Brain microvascular endothelial cell (primary cell): ENCODE data around the gene CD58.

Source experiments
- DNase-seq: peaks from one replicate; pipeline ENCODE4 v3.0.0-alpha.2; 2020
- H3K27ac ChIP-seq: fragments of 250-450 bp; sonication (Bioruptor Pico); 2 replicates; pipeline ENCODE4 v1.5.1; 2020; ENCODE audit warnings: mild to moderate bottlenecking, moderate library complexity
- H3K27me3 ChIP-seq: fragments of 250-450 bp; sonication (Bioruptor Pico); replicated peaks from 2 replicates; pipeline ENCODE4 v1.5.1; 2020; ENCODE audit warnings: mild to moderate bottlenecking
- H3K36me3 ChIP-seq: fragments of 250-450 bp; sonication (Bioruptor Pico); replicated peaks from 2 replicates; pipeline ENCODE4 v1.5.1; 2020; ENCODE audit warnings: mild to moderate bottlenecking
- H3K4me3 ChIP-seq: 2 replicates; pipeline ENCODE4 v1.5.1; 2011; ENCODE audit warnings: low read depth, mild to moderate bottlenecking, control low read depth, low read length, moderate library complexity
- CTCF ChIP-seq: IDR thresholded peaks from 2 replicates; pipeline ENCODE4 v1.5.1; 2011; ENCODE audit warnings: low read depth, mild to moderate bottlenecking, moderate library complexity, low read length, control low read depth, inconsistent platforms; ENCODE audit errors: missing control alignments
- in situ Hi-C: cut with HindIII; loops from 2 replicates; pipeline ENCODE4 v1.10.0; 2017; ENCODE audit warnings: low sequenced_read_pairs, low pct_ligation_motif_present

Gene CD58

GRCh38 chr1:116487031-116487430 is 83.8 kb downstream of the CD58 start:
- in situ Hi-C loops = loop anchor here (25.0 kb wide), 2 partner anchors 100 to 325 kb away; no protein-coding TSS in a partner anchor
- TF ChIP-seq CTCF = no peak
- Histone ChIP-seq H3K27me3 (no peaks in the 10 kb centered on the region), H3K4me3 (no peak overlapping the region), H3K36me3 (no peaks in the 10 kb centered on the region), H3K27ac (no peak overlapping the region)
- DNase-seq = no peak

- in situ Hi-C loops = loop anchor here (25.0 kb wide), 2 partner anchors 99 to 324 kb away; no protein-coding TSS in a partner anchor
- Histone ChIP-seq H3K27ac (no peak overlapping the region), H3K36me3 (no peaks in the 10 kb centered on the region), H3K27me3 (no peaks in the 10 kb centered on the region), H3K4me3 (no peak overlapping the region)
- no peak for TF ChIP-seq CTCF
- DNase-seq = peak; percentile 59
Measured at GRCh38 chr1:116486424-116486823, 84.4 kb downstream of the CD58 start.

- Histone ChIP-seq H3K27me3 (no peaks in the 10 kb centered on the region), H3K36me3 (no peaks in the 10 kb centered on the region), H3K4me3 (no peak overlapping the region), H3K27ac (no peak overlapping the region)
- no peak for DNase-seq
- TF ChIP-seq CTCF = no peak
- in situ Hi-C loops = loop anchor here (25.0 kb wide), 2 partner anchors 99 to 324 kb away; no protein-coding TSS in a partner anchor
Measured at GRCh38 chr1:116485976-116486375, 84.8 kb downstream of the CD58 start.

- DNase-seq = peak; percentile 76
- in situ Hi-C loops = loop anchor here (25.0 kb wide), 2 partner anchors 98 to 323 kb away; no protein-coding TSS in a partner anchor
- TF ChIP-seq CTCF = peak; percentile 95
- H3K27me3 ChIP-seq = no peaks in the 10 kb centered on the region
- no peak overlapping the region for H3K27ac ChIP-seq
- no peaks in the 10 kb centered on the region for H3K36me3 ChIP-seq
- no peak overlapping the region for H3K4me3 ChIP-seq
Measured at GRCh38 chr1:116485071-116485735, 85.6 kb downstream of the CD58 start.

- H3K27me3 ChIP-seq = no peaks in the 10 kb centered on the region
- no peak for TF ChIP-seq CTCF
- H3K4me3 ChIP-seq = no peak overlapping the region
- DNase-seq = no peak
- no peaks in the 10 kb centered on the region for H3K36me3 ChIP-seq
- no peak overlapping the region for H3K27ac ChIP-seq
- in situ Hi-C loops = loop anchor here (25.0 kb wide), 2 partner anchors 96 to 321 kb away; no protein-coding TSS in a partner anchor
Measured at GRCh38 chr1:116483481-116484309, 87.1 kb downstream of the CD58 start.
